Karpas-422 (cell line): Measurements from ENCODE around the gene KCNIP4. TPM values are rescaled to one million over a fixed set of nuclear protein-coding genes. Genes with fewer than 3 reads are reported as not detected.
A peak's percentile ranks its signal among the peaks of the same experiment; 100 is the strongest.
"Not testable (repeated sequence)": the region's sequence is repeated elsewhere in the genome, so short reads cannot be mapped to it uniquely, and the experiment has no call there.

Experiments used
- DNase-seq: peaks from one replicate; pipeline ENCODE4 v3.0.0-alpha.2; 2015
- H2AFZ ChIP-seq: fragments of 200-600 bp; sonication (generic); 2 replicates; pipeline ENCODE4 v1.6.1; 2014; ENCODE audit warnings: antibody characterized with exemption, low read length, mixed read lengths
- H3K27ac ChIP-seq: fragments of 200-600 bp; sonication (generic); 2 replicates; pipeline ENCODE4 v1.5.1; 2014; ENCODE audit warnings: mild to moderate bottlenecking, low read length, moderate library complexity
- H3K27me3 ChIP-seq: fragments of 200-600 bp; sonication (generic); 2 replicates; pipeline ENCODE4 v1.6.1; 2014; ENCODE audit warnings: low read length, mixed read lengths
- H3K36me3 ChIP-seq: fragments of 200-600 bp; sonication (generic); 2 replicates; pipeline ENCODE4 v1.6.1; 2014; ENCODE audit warnings: low read length, mixed read lengths; ENCODE audit not compliant: insufficient read depth
- H3K4me1 ChIP-seq: fragments of 200-600 bp; sonication (generic); 2 replicates; pipeline ENCODE4 v1.6.1; 2014; ENCODE audit warnings: mild to moderate bottlenecking, low read length, mixed read lengths
- H3K4me2 ChIP-seq: fragments of 200-600 bp; sonication (generic); 2 replicates; pipeline ENCODE4 v1.6.1; 2014; ENCODE audit warnings: low read length, low read depth, mild to moderate bottlenecking; ENCODE audit not compliant: poor library complexity, severe bottlenecking
- H3K4me3 ChIP-seq: fragments of 200-600 bp; sonication (generic); 2 replicates; pipeline ENCODE4 v1.5.1; 2014; ENCODE audit warnings: mild to moderate bottlenecking, antibody characterized with exemption, low read length, mixed read lengths
- H3K79me2 ChIP-seq: fragments of 200-600 bp; sonication (generic); 2 replicates; pipeline ENCODE4 v1.6.1; 2014; ENCODE audit warnings: mild to moderate bottlenecking, low read length, mixed read lengths
- H3K9ac ChIP-seq: fragments of 200-600 bp; sonication (generic); 2 replicates; pipeline ENCODE4 v1.6.0; 2014; ENCODE audit warnings: low read length
- H3K9me2 ChIP-seq: fragments of 200-600 bp; sonication (generic), shearing (Covaris generic); replicated peaks from 2 replicates; pipeline ENCODE4 v1.6.0; 2014; ENCODE audit warnings: mild to moderate bottlenecking, low read length, moderate library complexity; ENCODE audit not compliant: insufficient read depth
- H3K9me3 ChIP-seq: fragments of 300-700, 200-600 bp; sonication (generic); 2 replicates; pipeline ENCODE4 v1.6.1; 2014; ENCODE audit warnings: low read length, mixed read lengths
- H4K20me1 ChIP-seq: fragments of 200-600 bp; sonication (generic); 2 replicates; pipeline ENCODE4 v1.6.1; 2014; ENCODE audit warnings: mild to moderate bottlenecking, antibody characterized with exemption, low read length, low read depth; ENCODE audit not compliant: insufficient read depth
- total RNA-seq: library from RNA; depleted of rRNA; stranded (reverse); fragments of >200 nt; shearing (Covaris generic); gene quantifications from 2 replicates; pipeline ENCODE4 v1.2.3, GENCODE V29; 2014; ENCODE audit warnings: low replicate concordance

The KCNIP4 gene
- total RNA-seq, 1 experiment from 2014 or later: not detected

GRCh38 chr4:20783134-20783533 lies 1165.4 kb downstream of the KCNIP4 start:
- H3K79me2 ChIP-seq, H3K9me2 ChIP-seq, H4K20me1 ChIP-seq, H2AFZ ChIP-seq, H3K4me1 ChIP-seq, H3K4me3 ChIP-seq, H3K36me3 ChIP-seq, H3K9me3 ChIP-seq, DNase-seq, H3K27me3 ChIP-seq, H3K9ac ChIP-seq, H3K4me2 ChIP-seq, H3K27ac ChIP-seq: not testable (repeated sequence)

- Histone ChIP-seq H3K4me2 (no peak overlapping the region), H3K27me3 (no peaks in the 10 kb centered on the region), H3K4me1 (no peaks in the 10 kb centered on the region), H2AFZ (no peak overlapping the region), H3K27ac (no peak overlapping the region), H3K36me3 (no peaks in the 10 kb centered on the region), H3K79me2 (no peaks in the 10 kb centered on the region), H4K20me1 (no peaks in the 10 kb centered on the region), H3K4me3 (no peak overlapping the region), H3K9ac (no peak overlapping the region), H3K9me3 (no peaks in the 10 kb centered on the region), H3K9me2 (no peaks in the 10 kb centered on the region)
- DNase-seq: no peak
Measured at GRCh38 chr4:20778896-20779295, 1169.7 kb downstream of the KCNIP4 start.

DNA sequence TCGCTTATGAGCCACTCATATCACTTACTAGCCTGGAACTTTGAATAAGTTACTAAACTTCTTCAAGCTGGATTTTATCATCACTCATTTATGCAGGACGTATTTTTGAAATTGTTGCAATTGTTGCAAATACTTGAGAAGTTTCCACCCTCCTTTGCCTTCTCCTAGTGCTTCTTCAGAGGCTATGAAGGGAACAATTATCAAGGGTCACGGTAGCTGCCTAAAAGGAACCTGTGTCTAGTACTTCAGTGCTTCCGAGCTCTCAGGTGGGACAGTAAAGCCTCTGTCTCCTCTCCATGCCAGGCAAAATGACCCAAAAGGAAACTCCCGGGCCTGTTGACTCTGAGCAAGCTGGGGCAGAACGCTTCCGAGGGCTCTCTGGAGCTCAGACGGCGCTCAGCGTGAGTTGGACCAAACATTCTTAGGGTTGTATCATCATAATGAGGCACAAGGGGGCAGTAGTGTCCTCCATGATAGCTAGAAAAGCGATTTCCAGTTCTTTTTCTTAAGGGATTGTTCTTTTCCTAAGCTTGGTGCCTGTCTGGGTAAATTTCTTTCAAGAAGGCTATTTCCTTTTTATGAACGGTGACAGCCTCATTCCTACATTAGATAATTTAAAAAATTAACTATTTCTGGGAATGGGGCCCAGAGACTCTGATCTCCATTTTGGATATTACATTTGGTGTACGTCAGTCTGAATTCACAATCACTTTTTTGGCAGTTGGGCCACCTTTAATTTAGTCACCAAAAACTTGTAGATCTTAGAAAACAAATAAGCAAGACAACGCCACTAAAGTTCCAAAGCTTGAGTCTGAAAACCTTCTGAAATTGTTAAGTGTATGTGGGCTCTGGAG lies 1175.2 kb downstream of the KCNIP4 start:
- Histone ChIP-seq H3K4me3 (no peak overlapping the region), H3K4me1 (no peaks in the 10 kb centered on the region), H3K9me3 (no peaks in the 10 kb centered on the region), H4K20me1 (no peaks in the 10 kb centered on the region), H3K9ac (no peak overlapping the region), H3K79me2 (no peaks in the 10 kb centered on the region), H3K27ac (no peak overlapping the region), H3K4me2 (no peak overlapping the region), H3K27me3 (no peaks in the 10 kb centered on the region), H2AFZ (no peak overlapping the region), H3K9me2 (no peaks in the 10 kb centered on the region), H3K36me3 (no peaks in the 10 kb centered on the region)
- DNase-seq: peak; percentile 77

DNA sequence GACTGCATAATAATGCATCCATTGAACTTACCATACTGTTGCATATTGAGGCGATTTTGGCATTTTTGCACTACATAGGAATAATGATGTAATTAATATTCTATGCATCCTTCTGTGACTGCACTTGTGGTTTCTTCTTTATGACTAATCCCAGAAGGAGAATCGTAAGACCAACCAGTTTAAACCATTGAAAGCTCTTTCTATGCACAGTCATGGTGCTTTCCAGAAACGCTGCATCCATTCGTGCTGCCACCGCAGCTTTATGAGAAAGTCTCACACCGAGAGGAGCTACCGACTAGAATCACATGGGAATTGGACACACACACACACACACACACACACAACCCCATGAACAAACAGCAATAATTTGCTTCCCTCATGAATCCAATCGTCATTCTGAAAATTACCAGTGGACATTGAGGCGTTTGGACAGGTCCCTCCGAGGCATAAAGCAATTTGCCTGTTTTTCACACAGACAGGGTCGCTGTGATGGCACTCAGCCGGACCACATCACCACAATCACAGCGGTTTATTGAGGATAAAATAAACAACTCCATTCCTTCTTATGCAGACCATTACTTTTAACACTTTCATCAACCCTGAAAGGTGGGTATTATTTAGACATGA lies 1184.1 kb downstream of the KCNIP4 start:
- Histone ChIP-seq H3K9me3 (no peaks in the 10 kb centered on the region), H3K4me3 (no peak overlapping the region), H3K9me2 (no peaks in the 10 kb centered on the region), H4K20me1 (no peaks in the 10 kb centered on the region), H2AFZ (no peak overlapping the region), H3K4me1 (peaks cover 4% of the 10 kb centered on the region; the same call in 1 of the 2 replicates), H3K4me2 (no peak overlapping the region), H3K27ac (no peak overlapping the region), H3K36me3 (no peaks in the 10 kb centered on the region), H3K27me3 (no peaks in the 10 kb centered on the region), H3K79me2 (no peaks in the 10 kb centered on the region), H3K9ac (no peak overlapping the region)
- DNase-seq: no peak

DNA sequence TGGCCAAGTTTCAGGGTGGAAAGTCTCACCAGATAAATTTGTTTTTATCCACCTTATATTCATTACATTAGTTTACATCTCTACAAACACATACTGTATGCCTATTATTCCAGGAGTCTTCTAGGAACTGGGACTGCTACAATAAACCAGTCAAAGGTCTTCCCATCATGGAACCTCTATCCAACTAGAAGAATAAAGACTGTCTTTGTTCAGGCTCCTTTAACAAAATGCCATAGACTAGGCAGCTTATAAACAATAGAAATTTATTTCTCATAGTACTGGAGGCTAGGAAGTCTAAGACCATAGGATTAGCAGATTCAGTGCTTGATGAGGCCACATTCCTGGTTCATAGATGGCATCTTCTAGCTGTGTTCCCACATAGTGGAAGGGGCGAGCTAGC lies 1186.7 kb downstream of the KCNIP4 start:
- peaks cover 4% of the 10 kb centered on the region; the same call in 1 of the 2 replicates for H3K4me1 ChIP-seq
- H2AFZ ChIP-seq: no peak overlapping the region
- H3K79me2 ChIP-seq: no peaks in the 10 kb centered on the region
- H3K27me3 ChIP-seq: no peaks in the 10 kb centered on the region
- no peaks in the 10 kb centered on the region for H4K20me1 ChIP-seq
- no peak overlapping the region for H3K9ac ChIP-seq
- H3K9me2 ChIP-seq: no peaks in the 10 kb centered on the region
- no peak overlapping the region for H3K27ac ChIP-seq
- DNase-seq: no peak
- no peak overlapping the region for H3K4me2 ChIP-seq
- no peaks in the 10 kb centered on the region for H3K9me3 ChIP-seq
- no peaks in the 10 kb centered on the region for H3K36me3 ChIP-seq
- H3K4me3 ChIP-seq: no peak overlapping the region

DNA sequence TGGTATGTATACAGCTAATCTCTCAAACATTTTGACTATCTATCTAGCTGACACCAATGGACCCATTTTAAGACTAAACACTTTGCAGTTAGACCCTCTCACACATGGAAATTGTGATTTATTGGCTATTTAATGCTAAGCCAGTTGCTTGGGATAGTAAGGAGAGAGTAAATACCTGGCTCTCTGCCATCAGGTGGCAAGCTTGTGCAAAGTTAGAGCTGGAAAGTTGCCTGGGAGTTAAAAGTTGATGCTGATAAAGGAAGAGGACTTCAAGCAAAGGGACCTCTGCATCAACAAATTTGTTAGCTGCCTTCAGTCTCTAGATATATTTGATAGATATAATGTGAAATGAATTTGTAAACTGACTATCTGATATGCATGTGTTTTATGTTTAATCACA lies 1187.2 kb downstream of the KCNIP4 start:
- no peak overlapping the region for H3K9ac ChIP-seq
- H2AFZ ChIP-seq: no peak overlapping the region
- H3K4me1 ChIP-seq: peaks cover 4% of the 10 kb centered on the region; the same call in 1 of the 2 replicates
- no peak overlapping the region for H3K4me3 ChIP-seq
- no peaks in the 10 kb centered on the region for H3K9me3 ChIP-seq
- no peaks in the 10 kb centered on the region for H4K20me1 ChIP-seq
- H3K27ac ChIP-seq: no peak overlapping the region
- no peak overlapping the region for H3K4me2 ChIP-seq
- no peaks in the 10 kb centered on the region for H3K27me3 ChIP-seq
- no peaks in the 10 kb centered on the region for H3K36me3 ChIP-seq
- DNase-seq: no peak
- no peaks in the 10 kb centered on the region for H3K9me2 ChIP-seq
- H3K79me2 ChIP-seq: no peaks in the 10 kb centered on the region

- H3K27ac ChIP-seq: no peak overlapping the region
- H3K27me3 ChIP-seq: no peaks in the 10 kb centered on the region
- no peak overlapping the region for H3K4me2 ChIP-seq
- DNase-seq: peak; percentile 79
- no peaks in the 10 kb centered on the region for H3K9me2 ChIP-seq
- H3K9me3 ChIP-seq: no peaks in the 10 kb centered on the region
- no peak overlapping the region for H3K9ac ChIP-seq
- peaks cover 4% of the 10 kb centered on the region; the same call in 1 of the 2 replicates for H3K4me1 ChIP-seq
- no peaks in the 10 kb centered on the region for H3K36me3 ChIP-seq
- H3K79me2 ChIP-seq: no peaks in the 10 kb centered on the region
- no peaks in the 10 kb centered on the region for H4K20me1 ChIP-seq
- no peak overlapping the region for H2AFZ ChIP-seq
- H3K4me3 ChIP-seq: no peak overlapping the region
Measured at GRCh38 chr4:20760053-20760452, 1188.5 kb downstream of the KCNIP4 start.

GRCh38 chr4:20754036-20754435 lies 1194.5 kb downstream of the KCNIP4 start:
- no peaks in the 10 kb centered on the region for H3K9me2 ChIP-seq
- no peaks in the 10 kb centered on the region for H4K20me1 ChIP-seq
- no peak for DNase-seq
- no peaks in the 10 kb centered on the region for H3K9me3 ChIP-seq
- no peaks in the 10 kb centered on the region for H3K4me1 ChIP-seq
- no peak overlapping the region for H3K27ac ChIP-seq
- H3K4me2 ChIP-seq: no peak overlapping the region
- no peak overlapping the region for H3K4me3 ChIP-seq
- no peaks in the 10 kb centered on the region for H3K27me3 ChIP-seq
- no peak overlapping the region for H2AFZ ChIP-seq
- no peaks in the 10 kb centered on the region for H3K79me2 ChIP-seq
- no peaks in the 10 kb centered on the region for H3K36me3 ChIP-seq
- no peak overlapping the region for H3K9ac ChIP-seq
